Subcutaneous adipose tissue (tissue), 4 donors: ENCODE results near the gene SCGB1C2. TPM values are rescaled to one million over a fixed set of nuclear protein-coding genes. Genes with fewer than 3 reads are reported as not detected.

Experiments used
- small RNA-seq: library from RNA; depleted of rRNA; stranded (forward); fragments of <200 nt; gene quantifications from one replicate; pipeline ENCODE3, GENCODE V24; 2016
- total RNA-seq, 4 donors: library from RNA; depleted of rRNA; stranded (reverse); fragments of >200 nt; gene quantifications; one replicate each; pipeline ENCODE4 v1.1.0, GENCODE V29; 2016
- TF ChIP-seq, protein P1 (sequence below): fragments of 450-650 bp; IDR thresholded peaks from one replicate; pipeline ENCODE4 v1.5.1; 2016; ENCODE audit warnings: low read depth, mild to moderate bottlenecking, control low read depth, antibody characterized with exemption, moderate library complexity

The SCGB1C2 gene
- total RNA-seq, 4 donors from 2014 or later, result not detected

DNA sequence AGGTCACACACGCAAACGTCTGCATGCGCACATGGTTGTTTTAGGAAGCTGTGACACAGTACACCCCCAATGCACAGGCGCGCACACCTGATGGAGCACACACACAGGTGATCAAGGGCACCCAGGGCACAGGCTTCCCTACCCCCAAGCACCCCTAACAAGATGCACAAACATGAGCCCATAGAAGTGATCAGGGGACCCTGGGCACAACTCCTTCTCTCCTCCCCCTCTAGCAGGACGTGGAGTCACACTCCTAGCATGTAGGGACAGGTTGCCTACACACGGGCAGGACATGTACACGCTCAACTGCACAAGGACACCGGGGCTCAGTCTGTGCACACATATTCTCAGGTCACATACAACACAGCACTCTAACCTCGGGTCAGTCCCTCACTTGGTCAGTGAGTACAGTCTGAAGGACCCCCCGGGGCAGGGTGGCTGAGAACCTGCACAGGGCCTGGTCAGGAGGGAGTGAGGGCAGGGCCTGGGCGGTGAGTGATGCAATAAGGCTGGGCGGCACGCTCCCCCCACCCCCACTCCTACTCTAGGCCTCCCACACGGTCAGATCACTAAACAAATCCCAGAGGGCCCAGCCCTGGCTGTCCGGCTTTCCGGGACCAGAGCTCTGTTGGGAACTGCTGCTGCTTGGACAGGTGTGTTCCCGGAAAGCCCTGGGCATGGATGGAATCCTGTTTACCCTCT, 44.8 kb downstream of the SCGB1C2 start:
- TF ChIP-seq, protein P1, sequence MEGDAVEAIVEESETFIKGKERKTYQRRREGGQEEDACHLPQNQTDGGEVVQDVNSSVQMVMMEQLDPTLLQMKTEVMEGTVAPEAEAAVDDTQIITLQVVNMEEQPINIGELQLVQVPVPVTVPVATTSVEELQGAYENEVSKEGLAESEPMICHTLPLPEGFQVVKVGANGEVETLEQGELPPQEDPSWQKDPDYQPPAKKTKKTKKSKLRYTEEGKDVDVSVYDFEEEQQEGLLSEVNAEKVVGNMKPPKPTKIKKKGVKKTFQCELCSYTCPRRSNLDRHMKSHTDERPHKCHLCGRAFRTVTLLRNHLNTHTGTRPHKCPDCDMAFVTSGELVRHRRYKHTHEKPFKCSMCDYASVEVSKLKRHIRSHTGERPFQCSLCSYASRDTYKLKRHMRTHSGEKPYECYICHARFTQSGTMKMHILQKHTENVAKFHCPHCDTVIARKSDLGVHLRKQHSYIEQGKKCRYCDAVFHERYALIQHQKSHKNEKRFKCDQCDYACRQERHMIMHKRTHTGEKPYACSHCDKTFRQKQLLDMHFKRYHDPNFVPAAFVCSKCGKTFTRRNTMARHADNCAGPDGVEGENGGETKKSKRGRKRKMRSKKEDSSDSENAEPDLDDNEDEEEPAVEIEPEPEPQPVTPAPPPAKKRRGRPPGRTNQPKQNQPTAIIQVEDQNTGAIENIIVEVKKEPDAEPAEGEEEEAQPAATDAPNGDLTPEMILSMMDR, result no peak

DNA sequence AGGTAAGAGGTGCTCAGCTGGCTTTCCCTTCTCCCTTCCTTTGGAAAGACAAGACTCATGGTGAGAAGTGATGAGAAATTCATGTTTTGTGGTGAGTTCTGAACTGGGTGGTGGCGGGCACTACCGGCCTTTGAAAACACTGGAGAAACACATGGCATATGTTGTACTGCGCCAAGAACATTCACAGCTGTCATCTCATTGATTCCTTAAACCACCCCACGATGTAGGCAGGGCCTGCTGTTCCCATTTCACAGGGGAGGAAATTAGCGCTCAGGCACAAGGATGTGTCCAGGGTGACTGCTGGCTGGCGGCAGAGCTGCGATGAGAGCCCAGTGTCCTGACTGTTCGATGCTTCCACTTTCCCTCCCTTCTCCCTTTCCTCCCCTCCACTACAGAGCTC, 45.7 kb downstream of the SCGB1C2 start:
- TF ChIP-seq, protein P1, result no peak

DNA sequence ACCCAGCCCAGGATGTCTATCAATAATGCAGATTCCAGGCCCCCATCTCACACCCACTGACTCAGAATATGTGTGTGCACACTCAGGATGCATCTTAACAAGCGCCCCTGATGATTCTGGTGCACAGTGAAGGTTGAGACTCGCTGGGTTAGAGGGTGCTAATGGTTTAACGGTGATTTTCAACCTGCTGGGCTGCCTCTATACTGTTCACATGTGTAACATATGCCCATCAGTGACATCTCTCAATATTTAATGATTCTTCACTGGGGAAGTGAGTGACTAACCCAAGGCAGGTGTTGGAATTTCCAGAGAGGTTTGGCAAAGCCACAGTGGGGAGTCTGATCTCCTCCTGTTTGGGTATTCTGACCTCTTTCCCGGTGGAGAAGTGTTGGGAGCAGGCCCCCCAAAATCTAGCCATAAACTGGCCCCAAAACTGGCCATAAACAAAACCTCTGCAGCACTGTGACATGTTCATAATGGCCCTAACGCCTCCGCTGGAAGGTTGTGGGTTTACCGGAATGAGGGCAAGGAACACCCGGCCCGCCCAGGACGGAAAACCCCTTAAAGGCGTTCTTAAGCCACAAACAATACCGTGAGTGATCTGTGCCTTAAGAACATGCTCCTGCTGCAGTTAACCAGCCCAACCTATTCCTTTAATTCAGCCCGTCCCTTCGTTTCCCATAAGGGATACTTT, 48.2 kb downstream of the SCGB1C2 start:
- TF ChIP-seq, protein P1, result no peak

DNA sequence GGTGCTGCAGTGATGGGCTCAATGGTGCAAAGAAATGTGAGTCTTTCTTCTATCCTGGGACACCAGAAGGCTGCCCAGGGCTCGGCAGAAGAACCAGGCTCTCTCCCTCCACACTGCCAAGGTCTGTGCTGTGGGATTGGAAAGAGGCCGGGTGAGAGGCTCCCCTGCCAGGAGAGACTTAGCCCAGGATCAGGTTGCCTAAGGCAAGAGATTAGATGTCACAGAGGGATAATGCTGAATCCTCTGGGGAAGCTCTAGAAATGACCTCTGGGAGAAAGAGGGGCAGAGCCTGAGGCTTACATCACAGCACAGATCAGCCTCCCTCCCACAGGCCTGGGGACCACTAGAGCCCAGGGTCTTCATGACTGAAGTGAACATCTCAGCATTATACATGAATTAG, 49.8 kb downstream of the SCGB1C2 start:
- TF ChIP-seq, protein P1, result no peak

Small RNA genes within 50 kb of the gene (small RNA-seq; reads per million reads assigned to genes)
- gene RF00026, result not detected

Other genes with a start within 250 kb of the SCGB1C2 start
- gene DOC2B, start 44.1 kb downstream of the SCGB1C2 start, total RNA-seq, result 10 to 100 TPM in 3 of 4 donors, 1 to 10 TPM in 1; 5.3 to 45.6 (median 20.5) TPM
- gene RPH3AL, start 215.2 kb downstream of the SCGB1C2 start, total RNA-seq, result 10 to 100 TPM; 13.0 to 49.2 (median 26.9) TPM